ENCODE results near the gene AGRP.

DNA sequence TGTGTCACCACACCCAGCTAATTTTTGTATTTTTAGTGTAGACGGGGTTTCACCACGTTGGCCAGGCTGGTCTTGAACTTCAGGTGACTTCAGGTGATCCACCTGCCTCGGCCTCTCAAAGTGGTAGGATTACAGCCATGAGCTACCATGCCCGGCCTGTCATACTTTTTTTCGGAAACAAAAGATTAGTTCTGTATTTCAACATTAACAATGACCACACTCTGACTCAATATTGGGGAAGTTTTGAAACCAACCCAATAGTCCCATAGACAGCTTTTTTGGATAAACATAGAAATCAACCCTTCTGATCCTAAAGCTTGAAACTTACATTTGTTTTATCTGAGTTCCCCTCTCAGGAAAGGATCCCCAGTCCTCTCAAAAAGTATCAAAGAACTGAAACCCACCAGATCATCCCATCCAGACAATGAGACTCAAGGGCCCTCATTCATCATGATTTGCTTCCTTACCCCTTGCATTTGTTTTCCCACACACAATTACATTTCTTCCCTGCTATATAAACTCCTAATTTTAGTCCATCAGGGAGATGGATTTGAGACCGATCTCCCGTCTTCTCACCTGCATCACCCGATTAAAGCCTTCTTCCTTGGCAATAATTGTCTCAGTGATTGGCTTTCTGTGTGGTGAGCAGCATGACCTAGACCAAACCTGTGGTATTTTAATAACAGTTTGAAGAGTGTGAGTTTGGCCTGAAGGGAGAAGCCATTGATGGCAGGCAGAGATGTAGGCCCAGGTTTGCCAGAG is 7.2 kb upstream of the AGRP start:
- TF ChIP-seq, protein P1, sequence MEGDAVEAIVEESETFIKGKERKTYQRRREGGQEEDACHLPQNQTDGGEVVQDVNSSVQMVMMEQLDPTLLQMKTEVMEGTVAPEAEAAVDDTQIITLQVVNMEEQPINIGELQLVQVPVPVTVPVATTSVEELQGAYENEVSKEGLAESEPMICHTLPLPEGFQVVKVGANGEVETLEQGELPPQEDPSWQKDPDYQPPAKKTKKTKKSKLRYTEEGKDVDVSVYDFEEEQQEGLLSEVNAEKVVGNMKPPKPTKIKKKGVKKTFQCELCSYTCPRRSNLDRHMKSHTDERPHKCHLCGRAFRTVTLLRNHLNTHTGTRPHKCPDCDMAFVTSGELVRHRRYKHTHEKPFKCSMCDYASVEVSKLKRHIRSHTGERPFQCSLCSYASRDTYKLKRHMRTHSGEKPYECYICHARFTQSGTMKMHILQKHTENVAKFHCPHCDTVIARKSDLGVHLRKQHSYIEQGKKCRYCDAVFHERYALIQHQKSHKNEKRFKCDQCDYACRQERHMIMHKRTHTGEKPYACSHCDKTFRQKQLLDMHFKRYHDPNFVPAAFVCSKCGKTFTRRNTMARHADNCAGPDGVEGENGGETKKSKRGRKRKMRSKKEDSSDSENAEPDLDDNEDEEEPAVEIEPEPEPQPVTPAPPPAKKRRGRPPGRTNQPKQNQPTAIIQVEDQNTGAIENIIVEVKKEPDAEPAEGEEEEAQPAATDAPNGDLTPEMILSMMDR (IDR thresholded peaks at IDR 0.05; ENCODE audit: borderline replicate concordance, extremely low read depth, low read length, poor library complexity, severe bottlenecking), result no peak
- no peak for TF ChIP-seq EZH2 (IDR thresholded peaks at IDR 0.05; ENCODE audit: borderline replicate concordance, low read depth, low read length, severe bottlenecking)
